WI38 (cell line): Measurements from ENCODE around the gene WDPCP.
"Not testable (repeated sequence)": the region's sequence is repeated elsewhere in the genome, so short reads cannot be mapped to it uniquely, and the experiment has no call there.

Source experiments
- H3K4me3 ChIP-seq: 2 replicates; pipeline ENCODE4 v1.5.1; 2011; ENCODE audit warnings: low read depth, mild to moderate bottlenecking, control low read depth, low read length
- CTCF ChIP-seq: IDR thresholded peaks from 2 replicates; pipeline ENCODE4 v1.5.1; 2012; ENCODE audit warnings: low read depth, mild to moderate bottlenecking, control low read depth, low read length

WDPCP gene

DNA sequence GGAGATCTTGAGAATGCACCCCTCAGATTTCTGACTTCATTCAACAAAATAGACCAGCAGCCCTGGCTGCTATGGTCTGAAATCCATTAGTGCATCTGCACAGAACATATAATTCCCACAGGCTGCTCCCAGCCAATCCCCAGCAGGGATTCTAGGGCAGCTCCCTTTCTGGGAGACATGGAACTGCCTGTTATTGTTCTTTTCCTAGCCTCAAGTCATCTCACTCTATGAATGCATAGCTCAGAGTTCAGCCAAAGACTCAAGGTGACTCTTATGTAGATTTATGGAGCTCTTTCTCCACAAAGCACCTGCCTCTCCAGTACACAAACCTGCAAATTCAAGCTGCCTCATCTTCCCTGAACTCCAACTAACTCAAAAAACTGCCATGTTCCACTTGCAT, 241.9 kb downstream of the WDPCP start:
- no peak for TF ChIP-seq CTCF
- H3K4me3 ChIP-seq: no peak overlapping the region

DNA sequence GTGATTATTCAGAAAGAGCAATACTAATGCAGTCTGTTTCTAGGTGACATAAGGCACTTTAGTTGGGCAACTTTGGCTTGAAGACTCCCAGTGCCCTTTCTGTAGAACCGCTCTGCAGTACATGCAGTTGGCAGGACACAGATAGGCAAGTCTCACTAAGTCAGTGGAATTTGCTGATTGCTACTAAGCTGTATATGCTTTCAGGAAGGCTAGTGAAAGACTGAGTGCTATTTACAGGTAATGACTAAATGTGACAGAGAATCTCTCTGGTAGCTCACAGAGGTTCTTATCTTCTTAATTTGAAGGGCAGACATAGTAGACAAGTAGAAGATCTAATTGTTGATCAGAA, 243.0 kb downstream of the WDPCP start:
- H3K4me3 ChIP-seq: no peak overlapping the region
- TF ChIP-seq CTCF: no peak

DNA sequence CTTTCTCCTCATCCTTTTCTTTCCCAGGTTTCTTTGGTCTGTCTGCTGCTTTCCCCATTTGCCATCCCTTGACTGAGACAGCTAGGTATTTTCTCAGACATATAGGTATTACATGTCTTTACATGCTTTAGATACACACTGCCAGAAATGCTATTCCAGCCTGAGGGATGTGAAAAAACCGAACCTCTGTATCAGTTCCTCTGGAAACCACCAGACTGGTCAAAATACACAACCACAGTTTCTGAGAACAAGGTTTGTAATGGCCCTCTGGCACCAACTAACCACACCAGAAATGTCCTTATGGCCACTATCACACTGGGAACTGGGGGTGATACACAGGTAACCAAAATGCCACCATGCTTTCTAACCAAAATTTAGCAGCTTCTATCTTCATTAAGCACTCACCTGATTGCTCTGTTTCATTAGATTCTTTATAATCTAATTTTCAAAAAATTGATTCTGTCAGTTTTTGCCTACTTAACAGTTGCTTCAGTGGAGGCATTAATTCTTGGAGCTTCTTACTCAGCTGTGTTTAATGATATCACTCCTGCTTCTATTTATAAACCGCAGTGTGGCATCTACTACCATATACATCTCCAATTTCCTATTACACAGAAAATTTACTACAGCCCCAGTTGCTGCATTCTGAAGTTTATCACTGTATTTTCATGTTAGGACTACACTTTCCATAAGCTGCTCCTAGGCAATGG, 243.5 kb downstream of the WDPCP start:
- TF ChIP-seq CTCF: no peak
- no peak overlapping the region for H3K4me3 ChIP-seq

- TF ChIP-seq CTCF: no peak
- no peak overlapping the region for H3K4me3 ChIP-seq
These were observed 244.7 kb downstream of the WDPCP start for GRCh38 chr2:63343397-63344109.

DNA sequence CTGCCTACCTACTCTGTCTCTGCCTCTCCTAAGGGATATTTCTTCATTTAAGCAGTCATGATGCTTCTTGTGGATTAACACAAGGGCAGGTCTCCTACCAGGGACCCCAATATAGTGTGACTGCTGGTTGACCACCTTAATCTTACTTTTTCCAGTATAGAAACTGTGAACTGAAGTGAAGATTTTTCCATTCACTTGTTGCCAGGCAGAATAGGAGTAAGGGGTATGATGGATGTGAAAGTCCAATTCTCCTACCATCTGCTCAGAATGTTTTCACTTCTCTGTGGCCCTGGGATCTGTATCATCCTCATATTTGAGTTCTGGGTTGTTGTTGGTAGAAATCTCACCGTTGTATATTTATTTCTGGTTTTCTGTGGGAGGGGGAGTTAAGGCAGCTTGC, 247.8 kb downstream of the WDPCP start:
- no peak for TF ChIP-seq CTCF
- H3K4me3 ChIP-seq: no peak overlapping the region

DNA sequence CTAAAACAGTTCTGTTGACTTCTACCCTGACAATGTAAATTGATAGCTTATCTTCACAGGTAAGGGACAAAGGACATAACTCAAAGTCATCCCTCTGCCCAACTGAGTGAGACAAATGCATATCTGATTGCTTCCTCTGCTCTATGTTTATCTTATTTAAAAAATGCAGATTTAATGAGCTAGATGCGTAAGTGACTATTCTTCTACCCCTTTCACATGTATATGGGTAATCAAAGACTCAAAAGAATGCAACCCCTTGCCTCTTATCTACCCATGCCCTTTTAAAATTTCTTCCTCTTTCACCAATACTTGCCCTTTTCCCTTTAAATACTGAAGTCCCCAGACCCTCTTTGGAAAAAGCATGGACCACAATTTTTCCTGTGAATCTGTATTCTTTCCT, 253.4 kb downstream of the WDPCP start:
- H3K4me3 ChIP-seq: no peak overlapping the region
- no peak for TF ChIP-seq CTCF

DNA sequence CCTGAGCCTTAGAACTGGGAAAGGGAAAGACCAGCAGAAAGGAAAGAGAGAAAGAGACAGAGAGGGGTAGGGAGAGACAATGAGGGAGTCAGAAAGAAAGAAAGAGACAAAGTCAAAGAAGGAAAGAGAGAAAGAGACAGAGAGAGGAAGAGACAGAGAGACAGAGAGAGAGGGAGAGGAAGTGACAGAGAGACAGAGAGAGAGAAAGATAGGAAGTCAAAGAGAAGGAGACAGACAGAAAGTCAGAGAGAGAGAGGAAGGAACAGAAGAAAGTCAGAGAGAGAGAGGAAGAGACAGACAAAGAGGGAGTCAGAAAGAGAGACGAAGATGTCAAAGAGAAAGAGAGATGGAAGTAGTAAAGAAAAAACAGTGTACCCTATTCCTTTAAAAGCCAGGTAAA, 261.8 kb downstream of the WDPCP start:
- no peak for TF ChIP-seq CTCF

DNA sequence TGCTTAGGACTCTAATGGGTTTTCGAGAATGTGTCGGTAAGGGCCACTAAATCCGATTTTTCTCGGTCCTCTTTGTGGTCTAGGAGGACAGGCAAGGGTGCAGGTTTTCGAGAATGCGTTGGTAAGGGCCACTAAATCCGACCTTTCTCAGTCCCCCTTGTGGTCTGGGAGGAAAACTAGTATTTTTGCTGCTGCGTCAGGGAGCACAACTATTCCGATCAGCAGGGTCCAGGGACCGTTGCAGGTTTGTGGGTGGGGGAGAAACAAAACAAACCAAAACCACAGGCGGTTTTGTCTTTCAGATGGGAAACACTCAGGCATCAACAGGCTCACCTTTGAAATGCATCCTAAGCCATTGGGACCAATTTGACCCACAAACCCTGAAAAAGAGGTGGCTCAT, 264.6 kb downstream of the WDPCP start:
- H3K4me3 ChIP-seq: not testable (repeated sequence)

More for the DNA sequence above, 261.8 kb downstream of the WDPCP start:
- no peak overlapping the region for H3K4me3 ChIP-seq

- H3K4me3 ChIP-seq: not testable (repeated sequence)
These were observed 266.3 kb downstream of the WDPCP start for GRCh38 chr2:63321973-63322372.
